ENCODE results near the gene STIP1. TPM values are rescaled to one million over a fixed set of nuclear protein-coding genes. Genes with fewer than 3 reads are reported as not detected.

STIP1 gene
- total and polyA plus RNA-seq, 10 of the 15 experiments (the other 5 are each of a cell fraction or from before 2014, with no cell fraction given), result 25.2 to 291 (median 191) TPM

- TF ChIP-seq IRF5 (IDR thresholded peaks at IDR 0.05; ENCODE audit: borderline replicate concordance), result no peak
- no peak for TF ChIP-seq KDM1A (IDR thresholded peaks at IDR 0.05; ENCODE audit: borderline replicate concordance)
- peak; percentile 27; the same call in 1 of the 2 replicates for TF ChIP-seq IKZF1 (conservative IDR thresholded peaks at IDR 0.05)
- no peak for TF ChIP-seq KAT2A (conservative IDR thresholded peaks at IDR 0.05; ENCODE audit: control insufficient read depth, low read depth, low read length)
- TF ChIP-seq IKZF2 (IDR thresholded peaks at IDR 0.05), result no peak
- no peak for TF ChIP-seq MLLT1 (IDR thresholded peaks at IDR 0.05)
- TF ChIP-seq, protein P1, sequence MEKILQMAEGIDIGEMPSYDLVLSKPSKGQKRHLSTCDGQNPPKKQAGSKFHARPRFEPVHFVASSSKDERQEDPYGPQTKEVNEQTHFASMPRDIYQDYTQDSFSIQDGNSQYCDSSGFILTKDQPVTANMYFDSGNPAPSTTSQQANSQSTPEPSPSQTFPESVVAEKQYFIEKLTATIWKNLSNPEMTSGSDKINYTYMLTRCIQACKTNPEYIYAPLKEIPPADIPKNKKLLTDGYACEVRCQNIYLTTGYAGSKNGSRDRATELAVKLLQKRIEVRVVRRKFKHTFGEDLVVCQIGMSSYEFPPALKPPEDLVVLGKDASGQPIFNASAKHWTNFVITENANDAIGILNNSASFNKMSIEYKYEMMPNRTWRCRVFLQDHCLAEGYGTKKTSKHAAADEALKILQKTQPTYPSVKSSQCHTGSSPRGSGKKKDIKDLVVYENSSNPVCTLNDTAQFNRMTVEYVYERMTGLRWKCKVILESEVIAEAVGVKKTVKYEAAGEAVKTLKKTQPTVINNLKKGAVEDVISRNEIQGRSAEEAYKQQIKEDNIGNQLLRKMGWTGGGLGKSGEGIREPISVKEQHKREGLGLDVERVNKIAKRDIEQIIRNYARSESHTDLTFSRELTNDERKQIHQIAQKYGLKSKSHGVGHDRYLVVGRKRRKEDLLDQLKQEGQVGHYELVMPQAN (conservative IDR thresholded peaks at IDR 0.05), result 0 out of 2 replicates have a peak, but pooled peaks have one; percentile 32
- no peak for TF ChIP-seq TBL1XR1 (IDR thresholded peaks at IDR 0.05; ENCODE audit: low read depth, low read length)
- no peak for TF ChIP-seq ZBTB33 (IDR thresholded peaks at IDR 0.05)
- TF ChIP-seq ZZZ3 (IDR thresholded peaks at IDR 0.05; ENCODE audit: control insufficient read depth, insufficient read length, low read depth), result no peak
- TF ChIP-seq SRF (IDR thresholded peaks at IDR 0.05; ENCODE audit: low read depth in 2 of 2, low read length in 2 of 2), result no peak
- peak; percentile 44; the same call in 1 of the 2 replicates for TF ChIP-seq LARP7 (IDR thresholded peaks at IDR 0.05)
- TF ChIP-seq, protein P2, sequence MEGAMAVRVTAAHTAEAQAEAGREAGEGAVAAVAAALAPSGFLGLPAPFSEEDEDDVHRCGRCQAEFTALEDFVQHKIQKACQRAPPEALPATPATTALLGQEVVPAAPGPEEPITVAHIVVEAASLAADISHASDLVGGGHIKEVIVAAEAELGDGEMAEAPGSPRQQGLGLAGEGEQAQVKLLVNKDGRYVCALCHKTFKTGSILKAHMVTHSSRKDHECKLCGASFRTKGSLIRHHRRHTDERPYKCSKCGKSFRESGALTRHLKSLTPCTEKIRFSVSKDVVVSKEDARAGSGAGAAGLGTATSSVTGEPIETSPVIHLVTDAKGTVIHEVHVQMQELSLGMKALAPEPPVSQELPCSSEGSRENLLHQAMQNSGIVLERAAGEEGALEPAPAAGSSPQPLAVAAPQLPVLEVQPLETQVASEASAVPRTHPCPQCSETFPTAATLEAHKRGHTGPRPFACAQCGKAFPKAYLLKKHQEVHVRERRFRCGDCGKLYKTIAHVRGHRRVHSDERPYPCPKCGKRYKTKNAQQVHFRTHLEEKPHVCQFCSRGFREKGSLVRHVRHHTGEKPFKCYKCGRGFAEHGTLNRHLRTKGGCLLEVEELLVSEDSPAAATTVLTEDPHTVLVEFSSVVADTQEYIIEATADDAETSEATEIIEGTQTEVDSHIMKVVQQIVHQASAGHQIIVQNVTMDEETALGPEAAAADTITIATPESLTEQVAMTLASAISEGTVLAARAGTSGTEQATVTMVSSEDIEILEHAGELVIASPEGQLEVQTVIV (IDR thresholded peaks at IDR 0.05; ENCODE audit: borderline replicate concordance, partially characterized antibody), result no peak
- TF ChIP-seq, protein P3, sequence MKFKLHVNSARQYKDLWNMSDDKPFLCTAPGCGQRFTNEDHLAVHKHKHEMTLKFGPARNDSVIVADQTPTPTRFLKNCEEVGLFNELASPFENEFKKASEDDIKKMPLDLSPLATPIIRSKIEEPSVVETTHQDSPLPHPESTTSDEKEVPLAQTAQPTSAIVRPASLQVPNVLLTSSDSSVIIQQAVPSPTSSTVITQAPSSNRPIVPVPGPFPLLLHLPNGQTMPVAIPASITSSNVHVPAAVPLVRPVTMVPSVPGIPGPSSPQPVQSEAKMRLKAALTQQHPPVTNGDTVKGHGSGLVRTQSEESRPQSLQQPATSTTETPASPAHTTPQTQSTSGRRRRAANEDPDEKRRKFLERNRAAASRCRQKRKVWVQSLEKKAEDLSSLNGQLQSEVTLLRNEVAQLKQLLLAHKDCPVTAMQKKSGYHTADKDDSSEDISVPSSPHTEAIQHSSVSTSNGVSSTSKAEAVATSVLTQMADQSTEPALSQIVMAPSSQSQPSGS (IDR thresholded peaks at IDR 0.05; ENCODE audit: low read length), result no peak
- no peak for TF ChIP-seq FOXM1 (IDR thresholded peaks at IDR 0.05; ENCODE audit: low read depth, low read length)
- TF ChIP-seq TCF12 (IDR thresholded peaks at IDR 0.05; ENCODE audit: low read depth, low read length), result no peak
- no peak for TF ChIP-seq SREBF2 (IDR thresholded peaks at IDR 0.05; ENCODE audit: low read length)
- no peak for TF ChIP-seq ZNF274 (IDR thresholded peaks at IDR 0.05; ENCODE audit: insufficient read depth, insufficient read length)
- no peak for TF ChIP-seq CEBPB (IDR thresholded peaks at IDR 0.05; ENCODE audit: borderline replicate concordance in 1 of 2, low read depth in 2 of 2, low read length in 2 of 2)
Measured at GRCh38 chr11:64233913-64234586, 48.1 kb downstream of the STIP1 start, which contains the start of gene VEGFB (continued).

All from GM12878 (cell line).